SH-SY5Y (cell line): Measurements from ENCODE around the gene RAB36.

Experiments
- GATA2 ChIP-seq: IDR thresholded peaks from 2 replicates; pipeline ENCODE4 v1.6.1; 2011; ENCODE audit warnings: mild to moderate bottlenecking, low read depth, low read length
- GATA3 ChIP-seq: IDR thresholded peaks from 2 replicates; pipeline ENCODE4 v1.6.1; 2011; ENCODE audit warnings: low read depth, mild to moderate bottlenecking, low read length, moderate library complexity

The RAB36 gene

DNA sequence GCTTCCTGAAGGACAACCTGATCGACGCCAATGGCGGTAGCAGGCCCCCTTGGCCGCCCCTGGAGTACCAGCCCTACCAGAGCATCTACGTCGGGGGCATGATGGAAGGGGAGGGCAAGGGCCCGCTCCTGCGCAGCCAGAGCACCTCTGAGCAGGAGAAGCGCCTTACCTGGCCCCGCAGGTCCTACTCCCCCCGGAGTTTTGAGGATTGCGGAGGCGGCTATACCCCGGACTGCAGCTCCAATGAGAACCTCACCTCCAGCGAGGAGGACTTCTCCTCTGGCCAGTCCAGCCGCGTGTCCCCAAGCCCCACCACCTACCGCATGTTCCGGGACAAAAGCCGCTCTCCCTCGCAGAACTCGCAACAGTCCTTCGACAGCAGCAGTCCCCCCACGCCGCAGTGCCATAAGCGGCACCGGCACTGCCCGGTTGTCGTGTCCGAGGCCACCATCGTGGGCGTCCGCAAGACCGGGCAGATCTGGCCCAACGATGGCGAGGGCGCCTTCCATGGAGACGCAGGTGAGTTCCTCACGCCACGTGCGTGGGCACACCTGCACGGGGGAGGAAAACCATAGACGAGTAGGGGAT lies 36.5 kb downstream of the RAB36 start:
- no peak for TF ChIP-seq GATA2
- no peak for TF ChIP-seq GATA3

DNA sequence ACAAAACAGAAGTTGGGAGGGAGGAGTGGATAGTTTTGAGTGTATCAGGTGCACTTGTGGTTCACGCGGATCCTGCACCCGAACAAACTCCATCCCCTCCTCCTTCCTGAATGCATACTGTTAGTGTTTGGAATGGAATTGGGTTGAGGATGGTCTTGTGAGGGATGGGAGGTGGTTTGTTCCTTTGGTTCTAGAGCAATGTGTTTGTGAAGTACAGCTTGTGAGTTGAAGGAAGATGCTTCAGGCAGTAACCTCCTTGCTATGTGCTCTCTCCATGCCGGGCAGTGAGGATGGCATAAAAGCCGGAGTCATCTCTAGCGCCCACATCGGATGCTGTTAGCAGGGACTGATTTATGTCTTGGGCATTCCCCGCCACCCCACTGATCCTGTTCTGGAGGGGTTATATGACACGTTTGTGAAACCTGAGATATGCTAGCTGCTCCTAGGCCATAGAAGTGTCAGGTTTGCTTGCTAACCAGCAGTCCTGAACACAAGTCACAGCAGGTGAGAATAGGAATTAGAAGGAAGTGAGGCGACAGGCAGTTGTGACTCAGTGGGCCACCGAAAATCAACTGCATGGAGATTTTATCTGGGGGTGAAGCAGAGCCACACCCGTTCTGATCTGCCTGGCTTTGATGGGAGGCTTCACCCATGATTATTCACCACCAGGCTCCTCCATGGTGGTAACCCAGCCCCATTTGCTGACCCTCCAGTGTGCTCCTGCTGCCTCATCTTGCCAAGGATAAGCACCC lies 37.2 kb downstream of the RAB36 start:
- TF ChIP-seq GATA2 (no peak), GATA3 (no peak)

DNA sequence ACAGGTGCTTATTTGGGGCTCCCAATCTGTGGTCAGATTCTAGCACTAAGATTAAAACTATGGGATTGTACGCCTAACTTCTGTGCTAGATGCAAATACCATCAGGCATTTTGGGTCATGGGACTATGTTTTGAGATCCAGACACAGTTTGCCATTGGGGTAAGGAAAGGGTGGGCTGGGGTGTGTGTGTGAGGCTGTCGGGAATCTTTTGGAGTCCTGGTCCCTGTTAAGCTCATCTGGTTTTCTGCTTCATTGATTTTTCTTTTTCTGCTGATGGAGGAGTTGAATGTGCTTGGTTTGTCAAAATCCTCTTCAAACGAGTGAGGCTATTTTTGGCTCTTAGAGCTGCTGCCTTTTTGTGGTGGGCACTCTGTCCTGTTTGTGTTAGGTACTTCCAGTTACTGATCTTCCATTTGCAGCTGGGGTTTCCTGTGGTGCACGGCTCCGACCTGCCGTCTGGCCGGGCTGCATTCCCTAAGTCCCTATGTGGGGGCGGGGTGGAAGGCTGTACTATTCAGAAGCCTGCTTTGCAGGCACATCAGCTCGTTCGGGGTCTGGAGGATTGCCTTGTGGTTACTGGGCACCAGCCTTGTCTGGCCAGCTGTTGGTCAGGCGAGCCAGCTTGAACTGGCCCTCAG lies 37.9 kb downstream of the RAB36 start:
- TF ChIP-seq GATA2, result no peak
- no peak for TF ChIP-seq GATA3

DNA sequence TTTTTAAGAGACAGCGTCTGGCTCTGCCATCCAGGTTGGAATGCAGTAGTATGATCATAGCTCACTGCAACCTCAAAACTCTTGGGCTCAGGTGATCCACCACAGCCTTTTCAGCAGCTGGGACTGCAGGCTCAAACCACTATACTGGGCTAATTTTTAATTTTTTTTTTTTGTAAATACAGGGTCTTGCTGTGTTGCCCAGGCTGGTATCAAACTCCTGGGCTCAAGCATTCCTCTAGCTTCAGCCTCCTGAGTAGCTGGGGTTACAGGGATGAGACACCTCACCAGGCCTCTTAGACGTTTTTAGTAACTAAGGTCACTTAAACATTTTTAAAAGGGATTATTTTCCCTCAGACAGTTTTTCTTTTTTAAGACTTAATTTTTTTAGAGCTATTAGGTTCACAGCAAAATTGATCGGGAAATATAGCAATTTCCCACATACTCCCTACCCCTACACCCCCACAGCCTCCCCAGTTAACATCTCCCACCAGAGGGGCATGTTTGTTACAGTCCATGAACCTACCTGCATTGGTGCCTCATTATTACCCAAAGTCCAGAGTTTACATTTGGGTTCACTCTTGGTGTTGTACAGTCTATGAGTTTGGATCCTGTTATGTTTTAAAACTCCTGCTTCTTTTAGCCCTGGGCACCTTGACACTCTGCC lies 39.0 kb downstream of the RAB36 start:
- no peak for TF ChIP-seq GATA3

DNA sequence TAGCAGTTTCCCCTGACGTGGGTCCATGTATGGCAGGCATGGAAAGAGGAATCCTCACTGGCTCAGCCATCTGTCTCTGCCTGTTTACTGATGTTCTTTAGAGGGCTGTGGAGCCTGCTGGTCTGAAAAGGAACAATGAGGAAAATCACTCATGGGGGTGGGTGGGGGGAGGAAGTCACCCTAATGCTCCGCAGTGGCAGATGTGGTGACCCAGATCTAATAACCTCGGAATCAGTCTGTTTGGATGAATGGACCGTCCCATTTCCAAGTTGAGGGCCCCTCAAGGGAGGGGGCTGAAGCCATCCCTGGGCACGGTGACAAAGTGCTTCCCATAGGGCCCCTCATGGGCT lies 39.5 kb downstream of the RAB36 start:
- TF ChIP-seq GATA3 (no peak), GATA2 (no peak)

DNA sequence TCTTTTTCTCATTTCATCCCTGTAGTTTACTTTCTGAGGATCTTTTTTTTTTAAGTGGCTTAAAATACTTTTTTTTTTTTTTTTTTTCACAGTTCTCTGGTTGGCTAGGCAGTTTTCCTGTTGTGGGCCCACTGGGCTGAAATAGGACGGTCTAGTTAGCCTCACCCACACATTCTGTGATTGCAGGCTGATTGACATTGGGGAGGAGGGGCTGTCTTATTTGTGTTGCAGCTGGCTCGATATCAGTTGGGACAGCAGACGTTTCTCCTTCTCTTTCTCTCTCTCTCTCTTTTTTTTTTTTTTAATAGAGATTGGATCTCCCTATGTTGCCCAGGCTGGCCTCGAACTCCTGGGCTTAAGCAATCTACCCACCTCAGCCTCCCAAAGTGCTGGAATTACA lies 41.9 kb downstream of the RAB36 start:
- TF ChIP-seq GATA2 (no peak), GATA3 (no peak)

DNA sequence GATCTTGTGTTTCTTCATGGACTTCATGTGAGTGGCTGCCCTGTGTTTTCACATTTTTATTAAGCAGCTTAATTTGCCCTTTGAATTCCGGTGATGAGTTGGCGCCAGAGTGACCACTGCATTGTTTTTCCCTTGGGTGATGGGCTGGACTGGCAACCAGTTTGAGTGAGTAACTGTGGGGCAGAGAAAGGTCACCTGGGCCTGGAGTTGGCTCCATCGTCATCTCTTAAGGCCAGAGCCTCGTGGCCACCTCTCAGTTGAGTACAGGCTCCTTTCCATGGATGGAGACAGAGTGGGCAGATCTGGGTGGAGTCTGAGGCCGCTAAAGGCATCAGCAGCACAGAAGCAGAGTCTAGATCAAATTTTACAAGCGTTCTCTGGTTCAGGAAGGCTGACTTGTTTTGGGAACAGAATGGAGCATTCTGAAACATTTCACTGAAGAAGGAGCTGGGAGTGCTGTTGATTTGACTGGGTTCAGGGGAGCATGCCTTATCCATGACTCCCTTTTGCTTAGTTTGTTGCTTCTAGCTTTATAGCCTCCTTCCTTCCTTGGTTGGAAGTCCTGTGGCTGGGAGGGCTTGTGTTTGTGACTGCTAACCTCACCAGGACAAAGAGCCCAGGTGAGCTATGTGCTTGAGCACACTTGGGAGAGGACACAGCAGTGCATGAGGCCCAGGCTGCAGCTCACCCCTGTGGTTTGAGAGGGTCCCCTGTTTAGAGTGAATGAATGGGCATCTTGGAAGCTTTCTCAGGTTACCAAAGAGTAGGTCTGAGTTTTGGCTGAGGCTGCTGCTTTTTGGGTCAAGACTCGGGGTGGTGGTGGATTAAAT lies 42.8 kb downstream of the RAB36 start:
- TF ChIP-seq GATA3 (no peak), GATA2 (no peak)

DNA sequence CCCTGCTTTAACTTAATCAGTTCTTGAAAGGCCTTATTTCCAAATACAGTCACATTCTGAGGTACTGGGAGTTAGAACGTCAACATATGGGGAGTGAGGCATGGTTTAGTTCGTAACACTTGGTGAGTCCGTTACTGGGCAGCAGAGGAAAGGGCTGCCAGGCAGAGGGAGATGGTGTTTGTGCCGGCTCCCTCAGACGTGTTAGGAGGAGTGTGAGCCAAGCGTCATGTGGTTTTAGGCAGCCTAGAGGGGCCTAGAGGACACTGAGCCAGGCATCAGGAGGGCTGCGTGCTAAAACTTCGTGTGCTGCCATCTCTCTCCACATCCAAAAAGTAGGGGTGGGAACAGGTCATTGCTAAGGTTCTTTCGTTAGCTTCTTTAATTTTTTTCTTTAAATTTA lies 45.2 kb downstream of the RAB36 start:
- no peak for TF ChIP-seq GATA3
- TF ChIP-seq GATA2, result no peak

DNA sequence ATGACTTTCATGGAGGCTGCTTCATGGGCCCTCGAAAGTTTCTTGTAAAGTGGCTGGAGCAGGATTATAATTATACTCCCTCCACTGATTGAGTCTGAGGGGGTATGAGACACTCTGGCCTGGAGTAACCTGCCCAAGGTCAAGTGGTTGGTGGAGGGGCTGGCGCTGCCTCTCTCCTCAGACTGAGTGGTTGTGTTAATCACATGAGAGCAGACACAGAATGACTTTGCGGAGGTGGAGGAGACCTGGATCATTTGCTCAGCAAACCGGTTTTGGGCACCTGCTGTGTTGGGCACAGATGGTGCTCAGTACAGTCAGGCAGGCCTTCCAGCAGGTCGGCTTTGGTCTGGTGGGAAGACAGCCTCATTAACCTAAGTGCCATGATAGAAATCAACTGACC lies 46.9 kb downstream of the RAB36 start:
- no peak for TF ChIP-seq GATA3

DNA sequence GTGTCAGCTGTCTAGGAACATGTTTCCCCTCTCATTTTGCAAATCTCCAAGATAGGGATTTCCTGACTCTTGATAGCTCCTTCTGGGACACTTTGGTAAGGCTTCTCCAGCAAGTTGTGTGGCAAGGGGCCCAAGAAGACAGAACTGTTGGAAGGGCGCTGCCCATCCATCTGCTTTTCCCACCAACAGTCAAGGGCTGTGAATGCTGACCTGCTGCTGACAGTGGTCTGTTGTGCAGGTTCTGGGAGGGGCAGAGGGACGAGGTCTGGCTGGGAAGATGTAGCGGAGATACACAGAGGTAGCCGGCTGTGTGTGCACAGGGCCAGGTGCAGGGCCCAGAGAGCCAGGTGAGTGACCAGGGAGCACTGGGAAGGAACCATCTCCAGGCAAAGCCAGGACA lies 47.3 kb downstream of the RAB36 start:
- TF ChIP-seq GATA3 (no peak), GATA2 (no peak)

DNA sequence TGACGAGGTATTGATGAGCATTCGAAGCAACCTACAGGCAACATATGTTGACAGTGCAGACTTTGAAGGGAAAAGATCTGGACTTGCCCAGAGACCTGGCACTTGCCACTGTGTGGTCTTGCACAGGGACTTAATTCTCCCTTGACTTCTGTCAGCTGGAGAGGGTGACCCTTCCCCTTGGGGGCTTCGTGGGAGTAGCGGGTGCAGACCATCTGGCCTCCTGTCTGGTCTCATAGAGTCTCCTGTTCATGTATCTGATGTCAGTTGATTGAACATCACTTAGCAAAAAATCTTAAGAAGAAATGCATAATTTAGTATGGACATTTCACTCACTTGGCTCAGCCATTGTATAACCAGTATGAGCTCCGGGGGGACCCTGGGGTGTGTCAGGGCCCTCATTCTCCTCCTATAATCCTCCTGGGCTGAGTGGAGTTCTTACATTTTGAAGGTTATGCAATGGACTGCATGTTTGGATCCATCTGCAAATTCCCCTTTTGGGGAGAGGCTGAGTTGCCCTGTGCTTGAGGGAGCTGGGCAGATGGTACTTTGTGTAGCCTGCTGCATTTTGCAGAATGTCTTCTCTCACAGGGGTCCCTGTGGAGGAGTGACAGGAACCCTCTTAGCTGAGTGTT lies 48.0 kb downstream of the RAB36 start:
- TF ChIP-seq GATA3 (no peak), GATA2 (no peak)

DNA sequence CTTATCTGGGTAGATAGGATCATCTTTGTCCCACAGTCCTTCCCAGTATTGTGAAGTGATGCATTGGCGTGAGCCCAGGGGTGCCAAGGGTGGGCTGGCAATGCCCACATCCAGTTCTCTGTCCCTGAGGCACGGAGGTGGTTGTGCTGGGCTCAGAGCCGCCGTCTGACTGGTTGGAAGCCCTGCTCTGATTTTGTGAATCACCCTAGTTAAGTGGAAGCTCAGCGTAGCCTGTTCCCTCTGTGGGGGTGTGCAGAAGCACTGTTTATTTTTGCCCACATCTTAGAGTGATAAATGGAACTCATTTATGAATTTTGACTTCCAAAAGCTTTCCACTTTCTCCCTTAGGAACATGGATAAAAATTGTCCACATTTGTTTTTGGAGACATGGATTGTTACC lies 48.6 kb downstream of the RAB36 start:
- TF ChIP-seq GATA3 (no peak), GATA2 (no peak)

DNA sequence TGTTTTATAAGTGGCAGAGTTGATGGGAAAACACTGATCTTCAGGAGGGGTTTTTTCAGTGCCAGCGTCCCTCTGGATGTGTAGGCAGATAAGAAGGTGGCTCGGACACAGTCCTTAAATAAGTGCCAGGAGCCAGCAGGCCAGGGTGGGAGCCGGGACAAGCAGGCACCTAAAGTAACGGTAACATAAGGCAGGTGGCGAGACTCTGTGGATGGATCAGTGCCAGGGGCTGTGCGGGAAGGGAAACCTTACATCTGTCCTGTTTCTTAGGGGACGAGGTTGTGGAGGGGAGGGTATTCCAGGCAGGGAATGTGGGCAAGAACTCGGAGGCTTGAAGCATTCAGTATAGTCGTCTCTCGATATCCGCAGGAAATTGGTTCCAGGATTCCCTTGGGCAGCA lies 50.9 kb downstream of the RAB36 start:
- no peak for TF ChIP-seq GATA3
- no peak for TF ChIP-seq GATA2

DNA sequence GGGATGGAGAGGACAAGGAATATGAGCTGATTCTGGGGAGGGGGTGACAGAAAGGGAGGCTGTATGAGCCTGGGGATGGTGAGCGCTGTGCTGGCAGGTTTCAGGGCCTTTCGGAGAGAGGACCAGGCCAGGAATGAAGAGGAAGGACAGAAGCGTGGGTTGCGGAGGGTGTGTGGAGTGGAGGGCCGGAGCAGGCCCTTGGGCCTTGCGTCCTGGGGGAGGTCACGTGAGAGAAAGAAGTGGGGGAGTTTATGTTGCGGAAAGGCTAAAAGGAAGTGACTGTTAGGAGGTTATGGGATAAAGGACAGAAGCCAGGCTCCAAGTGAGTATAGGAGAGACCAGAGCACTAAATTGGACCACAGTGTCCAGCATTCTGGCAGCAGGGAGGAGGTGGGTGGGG lies 52.6 kb downstream of the RAB36 start:
- no peak for TF ChIP-seq GATA2
- TF ChIP-seq GATA3, result no peak

DNA sequence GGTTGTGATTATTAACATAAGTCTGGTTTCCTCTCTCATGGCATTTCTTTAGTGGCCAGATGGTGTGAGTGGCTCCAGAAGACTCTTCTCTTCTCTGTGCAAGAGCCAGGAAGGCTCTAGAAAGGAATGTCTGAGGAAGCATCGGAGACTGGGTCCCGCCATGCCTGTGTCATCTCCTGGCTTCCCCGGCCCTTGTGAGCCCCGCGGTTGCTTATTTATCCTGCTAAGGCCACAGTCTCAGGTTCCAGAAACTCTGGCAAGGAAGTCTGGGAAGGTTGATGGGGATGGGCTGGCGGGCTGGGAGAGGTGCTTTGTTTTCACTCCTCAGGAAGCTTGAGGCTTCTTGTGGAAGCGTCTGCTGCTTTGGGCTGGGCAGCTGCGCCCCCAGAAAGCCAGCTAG lies 53.9 kb downstream of the RAB36 start:
- TF ChIP-seq GATA3 (no peak), GATA2 (no peak)
